Measurements from ENCODE around the gene TENM4. TPM values are rescaled to one million over a fixed set of nuclear protein-coding genes. Genes with fewer than 3 reads are reported as not detected.

The TENM4 gene
- total and polyA plus RNA-seq, 11 donors, result 0.08 to 6.4 (median 1.0) TPM

DNA sequence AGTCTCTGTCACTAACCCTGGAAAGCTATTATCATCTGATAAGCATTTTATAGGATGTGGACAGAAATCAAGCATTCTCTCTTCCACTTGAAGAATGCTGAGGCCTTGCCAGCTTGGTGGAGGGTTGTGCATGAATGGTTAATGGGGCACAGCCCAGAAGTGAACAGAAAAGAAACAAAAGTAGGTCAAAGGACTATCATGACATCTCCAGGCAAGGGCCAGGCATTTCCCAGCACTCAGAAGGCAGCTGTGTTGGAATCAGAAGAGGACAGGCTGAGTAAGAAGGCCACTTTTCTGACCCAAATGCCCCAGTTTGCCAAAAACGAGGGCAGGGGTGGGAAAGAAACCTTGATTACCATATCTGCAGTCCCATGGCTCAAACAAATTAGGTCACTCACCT, 12.4 kb downstream of the TENM4 start:
- 27 to 65% (median 40%) methylated on average over 1 of the region's 1 CpG for WGBS, 4 donors
- Histone ChIP-seq H3K27ac (no peak overlapping the region), H3K9me3 (no peaks in the 10 kb centered on the region), H3K4me3 (no peak overlapping the region), H3K27me3 (peaks cover 0 to 31% (median 1%) of the 10 kb centered on the region in 9 donors), H3K36me3 (no peaks in the 10 kb centered on the region), H3K4me1 (no peaks in the 10 kb centered on the region)
- DNase-seq (no peak), ATAC-seq (peak in 2 of 4 donors; percentile 50 to 59)
- intact Hi-C loops (cut with DNase I), result no loop called here
- TF ChIP-seq, protein P1, sequence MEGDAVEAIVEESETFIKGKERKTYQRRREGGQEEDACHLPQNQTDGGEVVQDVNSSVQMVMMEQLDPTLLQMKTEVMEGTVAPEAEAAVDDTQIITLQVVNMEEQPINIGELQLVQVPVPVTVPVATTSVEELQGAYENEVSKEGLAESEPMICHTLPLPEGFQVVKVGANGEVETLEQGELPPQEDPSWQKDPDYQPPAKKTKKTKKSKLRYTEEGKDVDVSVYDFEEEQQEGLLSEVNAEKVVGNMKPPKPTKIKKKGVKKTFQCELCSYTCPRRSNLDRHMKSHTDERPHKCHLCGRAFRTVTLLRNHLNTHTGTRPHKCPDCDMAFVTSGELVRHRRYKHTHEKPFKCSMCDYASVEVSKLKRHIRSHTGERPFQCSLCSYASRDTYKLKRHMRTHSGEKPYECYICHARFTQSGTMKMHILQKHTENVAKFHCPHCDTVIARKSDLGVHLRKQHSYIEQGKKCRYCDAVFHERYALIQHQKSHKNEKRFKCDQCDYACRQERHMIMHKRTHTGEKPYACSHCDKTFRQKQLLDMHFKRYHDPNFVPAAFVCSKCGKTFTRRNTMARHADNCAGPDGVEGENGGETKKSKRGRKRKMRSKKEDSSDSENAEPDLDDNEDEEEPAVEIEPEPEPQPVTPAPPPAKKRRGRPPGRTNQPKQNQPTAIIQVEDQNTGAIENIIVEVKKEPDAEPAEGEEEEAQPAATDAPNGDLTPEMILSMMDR (IDR thresholded peaks at IDR 0.05), result no peak
- TF ChIP-seq POLR2A (IDR thresholded peaks at IDR 0.05), result no peak

DNA sequence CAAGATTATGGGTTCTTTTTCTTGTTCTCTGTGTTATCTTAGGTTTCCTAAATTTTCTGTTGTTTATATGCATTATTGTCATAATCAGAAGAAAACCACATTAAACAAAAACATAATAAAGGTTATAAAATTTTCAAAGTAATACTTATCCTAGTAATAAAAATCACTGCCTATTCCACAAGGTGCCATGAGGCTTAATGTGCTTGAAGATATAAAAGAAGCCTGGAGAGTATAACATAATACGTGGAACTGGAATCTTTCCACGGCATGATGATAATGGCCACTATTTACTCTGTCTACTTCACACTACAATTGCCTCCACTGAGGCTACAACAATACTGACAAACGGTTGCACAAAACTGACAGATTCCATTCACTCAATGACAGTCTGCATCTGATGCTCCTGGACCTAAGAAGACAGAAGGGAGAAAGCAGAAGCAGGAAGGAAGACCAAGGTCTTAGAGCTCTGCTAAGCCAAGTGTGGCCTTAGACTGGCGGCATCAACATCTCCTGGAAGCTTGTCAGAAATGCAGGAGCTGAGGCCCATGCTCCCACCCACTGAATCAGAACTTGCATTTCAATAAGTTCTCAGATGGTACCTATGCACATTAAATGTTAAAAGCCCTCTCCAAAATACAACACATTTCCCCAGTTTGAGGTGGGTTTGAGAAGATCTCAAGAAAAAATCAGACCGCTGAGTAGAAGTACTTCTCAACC, 13.1 kb downstream of the TENM4 start:
- Histone ChIP-seq H3K27ac (no peak overlapping the region), H3K36me3 (no peaks in the 10 kb centered on the region), H3K4me3 (no peak overlapping the region), H3K4me1 (no peaks in the 10 kb centered on the region), H3K27me3 (peaks cover 0 to 25% (median 0%) of the 10 kb centered on the region in 9 donors), H3K9me3 (no peaks in the 10 kb centered on the region)
- no peak for ATAC-seq
- TF ChIP-seq, protein P1 (IDR thresholded peaks at IDR 0.05), result no peak
- TF ChIP-seq POLR2A (IDR thresholded peaks at IDR 0.05), result no peak
- DNase-seq, result no peak
- intact Hi-C loops (cut with DNase I), result no loop called here
- 84 to 87% (median 86%) methylated on average over 5 of the region's 5 CpGs for WGBS, 4 donors

DNA sequence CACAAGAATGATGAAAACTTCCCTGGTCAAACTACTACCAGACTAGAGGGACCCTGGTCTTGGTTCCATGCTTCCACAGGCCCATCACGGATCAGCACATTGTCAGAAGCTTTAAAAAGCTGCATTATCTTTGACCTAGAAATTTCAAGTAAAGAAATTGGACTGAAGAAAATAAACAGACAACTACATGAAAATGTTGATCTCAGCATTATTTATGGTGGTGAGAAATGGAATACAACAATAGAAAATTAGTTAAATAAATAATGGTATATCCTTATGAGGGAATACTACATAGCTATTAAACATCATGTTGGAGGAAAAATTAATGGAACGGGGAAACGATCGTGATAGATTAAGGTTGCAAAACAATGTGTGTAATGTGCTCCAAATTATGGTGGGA, 13.7 kb downstream of the TENM4 start:
- Histone ChIP-seq H3K27me3 (peaks cover 0 to 20% (median 0%) of the 10 kb centered on the region in 9 donors), H3K4me1 (no peaks in the 10 kb centered on the region), H3K27ac (no peak overlapping the region), H3K9me3 (no peaks in the 10 kb centered on the region), H3K36me3 (no peaks in the 10 kb centered on the region), H3K4me3 (no peak overlapping the region)
- WGBS, 4 donors, result 90 to 93% (median 92%) methylated on average over 4 of the region's 4 CpGs
- ATAC-seq, result no peak
- intact Hi-C loops (cut with DNase I), result no loop called here
- DNase-seq, result no peak
- no peak for TF ChIP-seq POLR2A (IDR thresholded peaks at IDR 0.05)
- TF ChIP-seq, protein P1 (IDR thresholded peaks at IDR 0.05), result no peak

DNA sequence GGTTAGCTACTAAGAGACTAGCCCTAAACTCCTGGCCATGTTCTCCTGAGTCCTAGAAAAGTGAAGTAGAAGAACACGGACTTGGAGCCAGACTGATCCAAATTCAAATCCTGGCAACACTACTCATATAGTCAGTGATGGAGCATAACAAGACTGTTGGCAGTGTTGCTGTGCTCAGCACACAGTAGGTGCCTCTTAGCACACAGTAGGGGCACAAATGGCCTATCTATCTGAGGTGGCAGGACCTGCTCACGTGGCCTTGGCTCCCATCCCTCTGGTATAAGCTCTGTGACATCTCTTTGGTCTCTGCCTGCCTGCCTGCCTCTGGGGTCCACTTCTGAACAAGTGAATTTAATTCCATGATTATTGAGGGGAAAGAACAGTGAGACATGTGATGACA, 15.4 kb downstream of the TENM4 start:
- no peaks in the 10 kb centered on the region for H3K9me3 ChIP-seq
- WGBS, 4 donors, result 65 to 81% (median 77%) methylated on average over 2 of the region's 2 CpGs
- H3K4me3 ChIP-seq, result no peak overlapping the region
- no peaks in the 10 kb centered on the region for H3K36me3 ChIP-seq
- H3K4me1 ChIP-seq, result no peaks in the 10 kb centered on the region
- no peak for DNase-seq
- no peak for TF ChIP-seq POLR2A (IDR thresholded peaks at IDR 0.05)
- TF ChIP-seq, protein P1 (IDR thresholded peaks at IDR 0.05), result no peak
- intact Hi-C loops (cut with DNase I), result no loop called here
- no peak for ATAC-seq
- H3K27ac ChIP-seq, result no peak overlapping the region
- peaks cover 0 to 16% (median 0%) of the 10 kb centered on the region in 9 donors for H3K27me3 ChIP-seq

Measured in heart left ventricle (tissue), 16 donors.